Skin of body (tissue), 2 donors: ENCODE measurements around the gene SEC11A. TPM values are rescaled to one million over a fixed set of nuclear protein-coding genes. Genes with fewer than 3 reads are reported as not detected.
A peak's percentile ranks its signal among the peaks of the same experiment; 100 is the strongest.
"Not testable (repeated sequence)": the region's sequence is repeated elsewhere in the genome, so short reads cannot be mapped to it uniquely, and the experiment has no call there.

Source experiments
- DNase-seq: peaks from one replicate; lab custom pipeline; 2025; lab: John Stamatoyannopoulos, UW
- total RNA-seq: library from RNA; depleted of rRNA; stranded (reverse); fragments of >200 nt; gene quantifications from one replicate; pipeline ENCODE4 v1.2.3, GENCODE V29; 2014

The SEC11A gene
- total RNA-seq = 134 TPM

- DNase-seq = peak; percentile 82
Measured at GRCh38 chr15:84716036-84716732, at the start of gene SEC11A. Gene SEC11A, minus strand, starts transcription at chr15:84716139. Its CDS starts 64 bp downstream, at chr15:84716075.

- DNase-seq = no peak
Measured at GRCh38 chr15:84765675-84766074, 49.7 kb upstream of the SEC11A start.

GRCh38 chr15:84764989-84765388, 49.0 kb upstream of the SEC11A start:
- DNase-seq = no peak

- no peak for DNase-seq
Measured at GRCh38 chr15:84764585-84764984, 48.6 kb upstream of the SEC11A start.

- DNase-seq = no peak
Measured at GRCh38 chr15:84762840-84763572, 47.1 kb upstream of the SEC11A start.

- DNase-seq = no peak
Measured at GRCh38 chr15:84761607-84762131, 45.7 kb upstream of the SEC11A start.

- DNase-seq = no peak
Measured at GRCh38 chr15:84760219-84760618, 44.3 kb upstream of the SEC11A start.

GRCh38 chr15:84759018-84759417, 43.1 kb upstream of the SEC11A start:
- no peak for DNase-seq

- DNase-seq = no peak
Measured at GRCh38 chr15:84755736-84756527, 40.0 kb upstream of the SEC11A start.

- not testable (repeated sequence) for DNase-seq
Measured at GRCh38 chr15:84754889-84755288, 39.0 kb upstream of the SEC11A start.

GRCh38 chr15:84752700-84753099, 36.8 kb upstream of the SEC11A start:
- DNase-seq = no peak

- no peak for DNase-seq
Measured at GRCh38 chr15:84752195-84752594, 36.3 kb upstream of the SEC11A start.

- not testable (repeated sequence) for DNase-seq
Measured at GRCh38 chr15:84751721-84752120, 35.8 kb upstream of the SEC11A start.

GRCh38 chr15:84750583-84751092, 34.7 kb upstream of the SEC11A start:
- DNase-seq = no peak

GRCh38 chr15:84749111-84749991, 33.4 kb upstream of the SEC11A start:
- no peak for DNase-seq

GRCh38 chr15:84748274-84749110, 32.6 kb upstream of the SEC11A start, which contains the start of gene ZNF592:
Gene ZNF592, plus strand, starts transcription at chr15:84748592. Its CDS starts 34,084 bp downstream, at chr15:84782676.
- DNase-seq = peak; percentile 58

- peak; percentile 34 for DNase-seq
Measured at GRCh38 chr15:84747416-84748273, 31.7 kb upstream of the SEC11A start.

GRCh38 chr15:84741121-84741520, 25.2 kb upstream of the SEC11A start:
- DNase-seq = no peak

- DNase-seq = no peak
Measured at GRCh38 chr15:84740691-84741090, 24.8 kb upstream of the SEC11A start.
